HG03280 (cell line): ENCODE results near the gene NEMP2.

Source experiments
- ATAC-seq: cut with Tn5 transposase; IDR thresholded peaks from one replicate; pipeline ENCODE4 v1.9.1; 2021; ENCODE audit warnings: mild to moderate bottlenecking, moderate library complexity; ENCODE audit not compliant: unreplicated experiment

Gene NEMP2

GRCh38 chr2:190458352-190459107 is 76.0 kb downstream of the NEMP2 start:
- ATAC-seq, result no peak

- ATAC-seq, result no peak
Measured at GRCh38 chr2:190457256-190457655, 77.3 kb downstream of the NEMP2 start.

- no peak for ATAC-seq
Measured at GRCh38 chr2:190456833-190457232, 77.7 kb downstream of the NEMP2 start.

GRCh38 chr2:190455358-190456095 is 79.0 kb downstream of the NEMP2 start:
- ATAC-seq, result no peak

- ATAC-seq, result no peak
Measured at GRCh38 chr2:190454795-190455194, 79.7 kb downstream of the NEMP2 start.
